Endothelial cell of umbilical vein (primary cell): ENCODE measurements around the gene RNLS. TPM values are rescaled to one million over a fixed set of nuclear protein-coding genes. Genes with fewer than 3 reads are reported as not detected.

Experiments
- BruUV-seq: library from RNA; stranded (reverse); fragments of 400-500 nt; replicated peaks from 2 replicates; lab custom pipeline; 2021; lab: Mats Ljungman, UMichigan
- CTCF ChIA-PET: fragments of 300-600, 350-600 bp; sonication (Branson Sonifier 250); formaldehyde crosslinking; loops from one replicate; lab custom pipeline; 2021; ENCODE audit warnings: antibody characterized with exemption, inconsistent platforms; lab: Charles Lee
- POLR2A ChIA-PET: fragments of 300-600, 350-600 bp; sonication (Branson Sonifier 250); formaldehyde crosslinking; loops from one replicate; lab custom pipeline; 2021; ENCODE audit warnings: antibody characterized with exemption, inconsistent platforms; lab: Charles Lee
- DNase-seq: peaks from one replicate; pipeline ENCODE4 v3.0.0-alpha.2; 2011; ENCODE audit warnings: low read depth, low spot score
- FAIRE-seq: peaks from 2 replicates; lab custom pipeline; 2011; peaks lifted over from hg19 to GRCh38; lab: Jason Lieb, UNC
- H2AFZ ChIP-seq: 2 replicates; pipeline ENCODE4 v1.6.0; 2012; ENCODE audit warnings: low read depth, low read length, control low read depth, inconsistent platforms
- H3K27ac ChIP-seq: 2 replicates; pipeline ENCODE4 v1.5.1; 2011; ENCODE audit warnings: low read depth, mild to moderate bottlenecking, control low read depth, low read length, moderate library complexity; ENCODE audit not compliant: insufficient read depth
- H3K27me3 ChIP-seq, 2 experiments: 2 replicates each; pipeline versions ENCODE4 v1.6.0 to v1.6.1; 2011; ENCODE audit warnings: low read length in 2 of 2, mixed read lengths in 1 of 2; ENCODE audit not compliant: control insufficient read depth in 2 of 2, insufficient read depth in 2 of 2
- H3K36me3 ChIP-seq, 2 experiments: 2 replicates in 1 of 2; 3 replicates in 1 of 2; pipeline ENCODE4 v1.5.1; 2011; ENCODE audit warnings: low read length in 2 of 2, mild to moderate bottlenecking in 1 of 2, moderate library complexity in 1 of 2; ENCODE audit not compliant: control insufficient read depth in 2 of 2, insufficient read depth in 2 of 2; ENCODE audit errors: extremely low read depth in 1 of 2
- H3K4me1 ChIP-seq: 3 replicates; pipeline ENCODE4 v1.5.1; 2011; ENCODE audit warnings: mild to moderate bottlenecking, low read length; ENCODE audit not compliant: control insufficient read depth, insufficient read depth; ENCODE audit errors: extremely low read depth
- H3K4me2 ChIP-seq: 2 replicates; pipeline ENCODE4 v1.6.1; 2011; ENCODE audit warnings: low read length, control low read depth, mixed read lengths; ENCODE audit not compliant: insufficient read depth
- H3K4me3 ChIP-seq, 3 experiments: fragments of 200-600 bp in 1 of 3; sonication (generic), shearing (Covaris generic) in 1 of 3; replicated peaks in 1 of 3; 2 replicates each; pipeline ENCODE4 v1.5.1; 2011 to 2016; ENCODE audit warnings: control low read depth in 3 of 3, low read length in 3 of 3, mild to moderate bottlenecking in 2 of 3, inconsistent platforms in 1 of 3, low read depth in 1 of 3, moderate library complexity in 1 of 3; ENCODE audit not compliant: insufficient read depth in 1 of 3
- H3K79me2 ChIP-seq: 2 replicates; pipeline ENCODE4 v1.6.0; 2012; ENCODE audit warnings: low read length, inconsistent platforms; ENCODE audit not compliant: control insufficient read depth, insufficient read depth
- H3K9ac ChIP-seq: replicated peaks from 2 replicates; pipeline ENCODE3; 2011; ENCODE audit warnings: low read length, control low read depth; ENCODE audit not compliant: insufficient read depth; ENCODE audit errors: extremely low read depth
- H3K9me1 ChIP-seq: replicated peaks from 3 replicates; pipeline ENCODE4 v1.6.0; 2011; ENCODE audit warnings: mild to moderate bottlenecking, low read length; ENCODE audit not compliant: control insufficient read depth, insufficient read depth; ENCODE audit errors: extremely low read depth
- H3K9me3 ChIP-seq: replicated peaks from 2 replicates; pipeline ENCODE4 v1.5.1; 2012; ENCODE audit warnings: low read length, inconsistent platforms; ENCODE audit not compliant: control insufficient read depth, insufficient read depth
- H4K20me1 ChIP-seq: replicated peaks from 2 replicates; pipeline ENCODE3; 2011; ENCODE audit warnings: mild to moderate bottlenecking, low read length; ENCODE audit not compliant: control insufficient read depth, insufficient read depth; ENCODE audit errors: extremely low read depth
- FOS ChIP-seq: IDR thresholded peaks from 2 replicates; pipeline ENCODE4 v1.6.1; 2011; ENCODE audit warnings: mild to moderate bottlenecking, low read length, moderate library complexity, borderline replicate concordance; ENCODE audit not compliant: insufficient read depth
- GATA2 ChIP-seq: IDR thresholded peaks from 2 replicates; pipeline ENCODE4 v1.7.0; 2011; ENCODE audit warnings: low read depth, mild to moderate bottlenecking, moderate library complexity, mixed read lengths, low read length; ENCODE audit not compliant: insufficient read length, insufficient read depth
- JUN ChIP-seq: IDR thresholded peaks from 2 replicates; pipeline ENCODE4 v1.6.1; 2011; ENCODE audit warnings: borderline replicate concordance, low read depth; ENCODE audit not compliant: insufficient read length, insufficient read depth
- MYC ChIP-seq: IDR thresholded peaks from one replicate; pipeline ENCODE4 v1.6.1; 2011; ENCODE audit warnings: mild to moderate bottlenecking, low read depth, low read length
- POLR2A ChIP-seq: IDR thresholded peaks from 2 replicates; pipeline ENCODE4 v1.6.1; 2012; ENCODE audit warnings: low read depth, mild to moderate bottlenecking, control low read depth, low read length
- POLR2AphosphoS5 ChIP-seq: IDR thresholded peaks from 2 replicates; pipeline ENCODE4 v1.6.1; 2012; ENCODE audit warnings: low read depth, mild to moderate bottlenecking, control low read depth, low read length, moderate library complexity; ENCODE audit not compliant: insufficient read depth
- dilution Hi-C: fragments of 300-500 bp; cut with MboI; formaldehyde crosslinking; loops from one replicate; pipeline ENCODE4 v1.15.0; 2019; ENCODE audit warnings: low sequenced_read_pairs; ENCODE audit not compliant: extremely low pct_ligation_motif_present
- intact Hi-C: fragments of 100-400 bp; cut with micrococcal nuclease; formaldehyde crosslinking; loops from one replicate; pipeline ENCODE4 v1.10.0; 2022
- polyA plus RNA-seq, 4 experiments: library from polyadenylated mRNA; depleted of rRNA in 3 of 4; stranded (reverse) in 3 of 4; unstranded in 1 of 4; fragments of >200 nt; gene quantifications; 2 replicates each; pipeline versions ENCODE4 v1.2.1 to v1.2.3, GENCODE V29; 2011 to 2012; ENCODE audit warnings: missing spikeins in 1 of 4
- total RNA-seq: library from RNA; stranded (reverse); gene quantifications from 2 replicates; pipeline ENCODE4 v1.2.3, GENCODE V29; 2021
- TF ChIP-seq, protein P1 (sequence below): IDR thresholded peaks from 2 replicates; pipeline ENCODE4 v1.6.1; 2011; ENCODE audit not compliant: insufficient read depth, insufficient read length
- TF ChIP-seq, protein P2 (sequence below), 2 donors: IDR thresholded peaks; 1 replicate in 1 of 2; 2 replicates in 1 of 2; pipeline ENCODE4 v1.5.1; 2011; ENCODE audit warnings: low read length in 2 of 2, mild to moderate bottlenecking in 2 of 2, moderate library complexity in 2 of 2, control low read depth in 1 of 2, inconsistent platforms in 1 of 2, low read depth in 1 of 2; ENCODE audit not compliant: insufficient read depth in 1 of 2; ENCODE audit errors: extremely low read depth in 1 of 2

Gene RNLS
- total and polyA plus RNA-seq, 2 donors (not counting 3 experiments of a cell fraction or from before 2014, with no cell fraction given) = 2.5 to 4.6 TPM

DNA sequence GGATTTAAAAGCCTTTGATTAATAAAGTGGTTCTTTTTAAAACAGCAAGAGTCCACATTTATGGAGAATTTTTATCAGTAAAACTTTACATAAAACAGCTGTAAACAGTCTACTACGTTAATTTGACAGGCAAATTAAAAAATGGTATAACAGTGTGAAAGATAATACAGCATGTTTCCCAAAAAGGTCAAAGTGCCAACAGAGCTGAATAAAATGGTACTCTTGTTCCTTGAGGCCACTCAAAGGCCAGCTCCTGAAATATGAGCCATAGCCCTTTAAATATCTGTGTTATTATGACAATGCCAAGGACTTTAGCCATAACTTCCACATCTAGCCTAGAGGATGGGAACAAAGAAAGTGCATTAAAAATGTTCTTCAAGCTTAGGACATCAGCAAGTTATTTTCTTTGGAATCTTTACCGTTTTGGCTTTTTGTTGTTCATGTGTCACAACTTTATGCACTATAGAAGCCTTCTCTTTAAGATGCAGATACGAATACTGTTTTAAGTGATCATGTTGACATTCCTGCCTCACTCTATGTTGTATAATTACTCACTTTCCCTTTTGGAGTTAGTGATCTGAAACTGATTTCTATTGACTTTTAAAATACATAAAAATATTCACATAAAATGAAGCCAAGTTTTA, 165.6 kb downstream of the RNLS start:
- no peak overlapping the region for H3K4me3 ChIP-seq
- intact Hi-C loops (no loop called here), dilution Hi-C loops (no loop called here)
- H3K27ac ChIP-seq = no peak overlapping the region
- no peaks in the 10 kb centered on the region for H3K36me3 ChIP-seq
- H3K4me2 ChIP-seq = no peak overlapping the region
- H3K9ac ChIP-seq = no peak overlapping the region
- no peaks in the 10 kb centered on the region for H3K9me3 ChIP-seq
- no peaks in the 10 kb centered on the region for H4K20me1 ChIP-seq
- CTCF ChIA-PET = interaction anchor here (1.0 kb wide), 1 partner anchor 567 kb away, joined by 3 read pairs; no protein-coding TSS in a partner anchor
- H3K4me1 ChIP-seq = no peaks in the 10 kb centered on the region
- H3K27me3 ChIP-seq = no peaks in the 10 kb centered on the region
- no TSS peak for BruUV-seq
- DNase-seq (no peak), FAIRE-seq (no peak)
- H3K9me1 ChIP-seq = no peaks in the 10 kb centered on the region
- no peak overlapping the region for H2AFZ ChIP-seq
- POLR2A ChIA-PET = interaction anchor here (0.6 kb wide), 1 partner anchor 301 kb away, joined by 4 read pairs; no protein-coding TSS in a partner anchor
- H3K79me2 ChIP-seq = no peaks in the 10 kb centered on the region
- TF ChIP-seq GATA2 (no peak), POLR2AphosphoS5 (no peak), FOS (no peak), POLR2A (no peak), MYC (no peak)

DNA sequence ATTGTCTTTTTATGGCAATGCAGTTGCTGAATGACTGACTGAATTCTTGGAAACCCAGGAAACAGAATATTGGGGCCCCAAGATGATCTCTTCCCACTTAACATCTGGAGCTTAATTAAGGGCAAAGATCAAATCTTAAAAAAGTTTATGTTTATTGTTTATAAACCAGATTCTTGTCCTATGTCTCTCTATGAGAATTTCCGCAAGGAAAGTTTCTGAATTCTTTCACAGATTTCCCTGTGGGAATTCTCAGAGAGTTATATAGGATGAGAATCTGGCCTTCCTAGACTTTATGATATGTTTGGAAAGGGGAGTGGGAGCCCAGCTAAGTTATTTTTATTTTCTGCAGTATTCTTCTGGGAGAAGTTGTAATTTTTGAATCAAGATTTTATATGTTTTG, 166.3 kb downstream of the RNLS start:
- dilution Hi-C loops (no loop called here), intact Hi-C loops (no loop called here)
- H2AFZ ChIP-seq = no peak overlapping the region
- H3K9me1 ChIP-seq = no peaks in the 10 kb centered on the region
- CTCF ChIA-PET = interaction anchor here (0.7 kb wide), 1 partner anchor 30 kb away, joined by 3 read pairs; no protein-coding TSS in a partner anchor
- no peaks in the 10 kb centered on the region for H4K20me1 ChIP-seq
- H3K27me3 ChIP-seq = no peaks in the 10 kb centered on the region
- H3K4me1 ChIP-seq = no peaks in the 10 kb centered on the region
- H3K79me2 ChIP-seq = no peaks in the 10 kb centered on the region
- H3K36me3 ChIP-seq = no peaks in the 10 kb centered on the region
- no peaks in the 10 kb centered on the region for H3K9me3 ChIP-seq
- no peak for DNase-seq
- FAIRE-seq = no peak
- no peak overlapping the region for H3K9ac ChIP-seq
- no peak overlapping the region for H3K4me2 ChIP-seq
- TF ChIP-seq, protein P1, sequence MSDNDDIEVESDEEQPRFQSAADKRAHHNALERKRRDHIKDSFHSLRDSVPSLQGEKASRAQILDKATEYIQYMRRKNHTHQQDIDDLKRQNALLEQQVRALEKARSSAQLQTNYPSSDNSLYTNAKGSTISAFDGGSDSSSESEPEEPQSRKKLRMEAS = no peak
- no peak for TF ChIP-seq JUN
- TF ChIP-seq, protein P2, sequence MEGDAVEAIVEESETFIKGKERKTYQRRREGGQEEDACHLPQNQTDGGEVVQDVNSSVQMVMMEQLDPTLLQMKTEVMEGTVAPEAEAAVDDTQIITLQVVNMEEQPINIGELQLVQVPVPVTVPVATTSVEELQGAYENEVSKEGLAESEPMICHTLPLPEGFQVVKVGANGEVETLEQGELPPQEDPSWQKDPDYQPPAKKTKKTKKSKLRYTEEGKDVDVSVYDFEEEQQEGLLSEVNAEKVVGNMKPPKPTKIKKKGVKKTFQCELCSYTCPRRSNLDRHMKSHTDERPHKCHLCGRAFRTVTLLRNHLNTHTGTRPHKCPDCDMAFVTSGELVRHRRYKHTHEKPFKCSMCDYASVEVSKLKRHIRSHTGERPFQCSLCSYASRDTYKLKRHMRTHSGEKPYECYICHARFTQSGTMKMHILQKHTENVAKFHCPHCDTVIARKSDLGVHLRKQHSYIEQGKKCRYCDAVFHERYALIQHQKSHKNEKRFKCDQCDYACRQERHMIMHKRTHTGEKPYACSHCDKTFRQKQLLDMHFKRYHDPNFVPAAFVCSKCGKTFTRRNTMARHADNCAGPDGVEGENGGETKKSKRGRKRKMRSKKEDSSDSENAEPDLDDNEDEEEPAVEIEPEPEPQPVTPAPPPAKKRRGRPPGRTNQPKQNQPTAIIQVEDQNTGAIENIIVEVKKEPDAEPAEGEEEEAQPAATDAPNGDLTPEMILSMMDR (IDR thresholded peaks at IDR 0.05; ENCODE audit: extremely low read depth in 1 of 2, insufficient read depth in 1 of 2, low read depth in 1 of 2, low read length in 2 of 2) = no peak
- TF ChIP-seq POLR2AphosphoS5 = no peak
- TF ChIP-seq POLR2A = no peak
- TF ChIP-seq MYC = no peak
- TF ChIP-seq FOS = no peak
- no peak for TF ChIP-seq GATA2
- H3K4me3 ChIP-seq = no peak overlapping the region
- POLR2A ChIA-PET = no interaction called here
- H3K27ac ChIP-seq = no peak overlapping the region
- no TSS peak for BruUV-seq
